ENCODE data around the gene ZNF716. TPM values are rescaled to one million over a fixed set of nuclear protein-coding genes. Genes with fewer than 3 reads are reported as not detected.
"Not testable (repeated sequence)": the region's sequence is repeated elsewhere in the genome, so short reads cannot be mapped to it uniquely, and the experiment has no call there.

The ZNF716 gene
- polyA plus RNA-seq, 1 donor, result 0.12 TPM

DNA sequence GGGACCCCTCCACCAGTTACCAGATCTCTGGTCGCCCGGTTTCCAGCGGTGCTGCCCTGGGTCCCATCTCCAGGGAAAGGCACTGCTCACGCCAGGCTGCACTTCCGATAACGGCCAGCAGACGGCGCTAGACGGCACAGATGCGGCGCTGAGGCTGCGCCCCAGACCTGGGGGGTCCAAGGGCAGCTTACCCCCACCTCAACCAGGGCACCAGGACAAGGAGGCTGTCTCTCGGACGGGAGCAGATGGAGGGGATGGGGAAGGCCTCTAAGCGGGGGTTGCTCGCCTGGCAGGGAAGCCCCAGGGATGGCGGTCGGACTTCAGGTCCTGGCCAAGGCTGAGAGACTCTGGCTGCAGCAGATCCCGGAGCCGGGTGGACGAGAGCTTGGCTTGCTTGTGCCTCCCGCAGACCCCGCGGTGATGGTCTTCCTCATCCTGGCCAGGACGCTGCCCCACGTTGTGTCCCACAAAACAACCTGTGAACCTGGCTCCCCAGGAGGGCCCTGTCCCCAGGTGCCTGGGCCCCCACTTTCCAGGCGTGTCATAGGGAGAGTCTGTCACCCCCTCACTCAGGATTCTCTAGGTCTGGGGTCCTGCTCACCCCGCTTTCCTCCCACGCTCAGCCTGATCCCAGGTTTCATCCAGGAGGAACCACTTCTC, 23.9 kb upstream of the ZNF716 start:
- no peak for DNase-seq

DNA sequence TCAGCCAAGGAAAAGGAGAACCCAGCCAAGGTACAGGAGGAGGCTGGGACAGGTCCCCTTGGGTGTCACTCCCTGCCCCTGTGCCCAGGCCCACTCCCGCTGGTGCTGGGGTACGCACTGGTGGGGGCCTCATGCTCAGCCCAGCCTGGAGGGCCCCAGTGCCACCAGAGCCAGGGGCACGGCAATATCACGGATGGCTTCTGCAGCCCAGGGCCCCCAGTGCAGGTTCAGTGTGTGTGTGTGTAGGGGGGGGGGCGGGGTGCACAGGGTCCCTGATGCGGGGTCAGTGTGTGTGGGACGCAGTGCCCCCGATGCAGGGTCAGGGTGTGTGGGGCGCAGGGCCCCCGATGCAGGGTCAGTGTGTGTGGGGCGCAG, 23.4 kb upstream of the ZNF716 start:
- DNase-seq, result no peak

DNA sequence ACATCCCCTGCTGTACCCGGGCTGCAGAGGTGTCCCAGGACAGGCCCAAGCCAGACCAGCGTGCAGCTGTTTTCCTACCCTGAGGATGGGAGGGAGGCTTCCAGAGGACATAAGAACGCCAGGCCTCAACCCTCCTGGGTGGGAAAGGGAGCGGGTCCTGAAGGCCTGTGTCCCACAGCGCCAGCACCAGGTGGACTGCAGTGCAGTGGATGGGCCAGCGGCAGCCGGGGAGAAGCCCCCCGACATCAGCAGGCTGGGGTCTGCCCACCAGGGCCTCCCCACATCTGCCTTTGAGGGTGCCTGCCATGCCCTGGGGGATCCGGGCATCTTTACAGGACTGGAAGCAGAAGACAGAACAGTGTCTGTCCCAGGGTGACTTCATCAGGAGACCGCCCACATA, 22.8 kb upstream of the ZNF716 start:
- DNase-seq, result no peak

DNA sequence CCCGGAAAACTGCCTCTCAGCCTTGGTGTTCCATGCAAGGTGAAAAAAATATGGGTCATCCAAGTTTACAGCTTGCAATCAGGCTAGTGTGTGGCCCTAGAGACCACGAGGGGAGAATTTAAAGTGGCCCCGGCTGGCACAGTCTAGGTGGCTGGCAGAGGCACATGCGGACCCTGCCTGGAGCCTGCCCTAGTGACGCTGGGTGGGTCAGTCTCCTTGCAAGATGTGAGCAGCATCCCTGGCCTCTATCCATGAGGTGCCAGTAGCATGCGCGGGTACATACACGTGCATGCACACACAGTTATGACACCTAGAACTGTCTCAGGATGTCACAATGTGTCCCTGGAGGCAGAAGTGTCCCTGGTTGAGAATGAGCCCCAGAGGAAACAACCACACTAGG, 22.4 kb upstream of the ZNF716 start:
- DNase-seq, result no peak

DNA sequence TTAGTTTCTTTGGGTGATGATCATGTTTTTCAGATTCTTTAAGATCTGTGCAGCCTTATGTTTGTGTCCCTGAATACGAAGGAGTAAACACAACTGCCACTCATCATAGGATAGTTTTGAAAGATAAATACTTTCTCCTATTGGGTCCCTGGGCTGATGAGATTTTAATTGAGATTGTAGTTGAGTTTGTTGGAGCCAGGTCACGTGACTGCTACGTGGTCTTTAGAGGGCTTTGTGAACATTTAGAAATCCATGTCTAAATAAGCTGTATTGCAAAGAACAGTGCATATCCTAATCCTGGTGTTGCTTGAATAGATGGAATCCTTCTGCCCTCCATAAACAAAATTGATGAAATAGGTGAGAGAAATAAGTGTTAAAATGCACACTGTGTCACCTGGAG, 17.4 kb upstream of the ZNF716 start:
- no peak for DNase-seq

DNA sequence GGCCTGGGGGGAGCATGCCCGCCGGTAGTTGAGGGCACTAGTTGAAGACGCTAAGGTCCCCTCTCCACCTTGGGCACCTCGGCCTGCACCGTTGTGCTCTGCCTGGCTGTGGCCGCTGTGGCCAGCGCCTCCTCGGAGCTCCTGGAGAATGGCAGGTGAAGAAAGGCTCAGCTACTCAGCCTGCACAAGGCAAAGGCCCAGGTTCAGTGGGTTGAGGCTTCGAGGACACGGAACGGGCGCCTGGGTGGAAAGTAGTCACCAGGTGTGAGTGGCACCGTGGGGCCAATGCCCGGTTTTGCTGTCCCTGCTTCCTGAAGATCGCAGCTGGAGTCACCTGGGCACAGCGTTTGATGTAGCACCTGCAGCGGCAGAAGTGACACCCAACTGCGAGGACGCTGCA, 12.4 kb upstream of the ZNF716 start:
- DNase-seq, result no peak

DNA sequence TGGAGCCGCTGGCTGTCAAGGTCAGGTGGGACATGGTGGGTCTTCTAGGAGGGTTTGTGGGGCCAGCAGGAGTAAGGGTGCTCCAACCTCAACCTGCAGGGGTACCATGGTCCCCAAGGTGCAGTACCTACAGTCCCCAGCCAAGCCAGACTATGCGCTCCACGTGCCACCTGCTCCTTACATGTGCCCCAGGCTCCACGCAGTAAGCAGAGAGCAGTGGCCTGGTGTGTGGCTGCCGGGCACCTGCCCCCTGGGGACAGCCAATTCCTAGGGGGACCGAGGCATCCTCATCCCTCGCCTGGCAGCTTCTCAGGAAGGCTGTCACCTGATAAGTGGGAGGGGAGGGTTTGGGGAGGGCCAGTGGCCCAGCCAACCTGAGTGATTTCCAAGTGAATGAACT, 11.7 kb upstream of the ZNF716 start:
- no peak for DNase-seq

DNA sequence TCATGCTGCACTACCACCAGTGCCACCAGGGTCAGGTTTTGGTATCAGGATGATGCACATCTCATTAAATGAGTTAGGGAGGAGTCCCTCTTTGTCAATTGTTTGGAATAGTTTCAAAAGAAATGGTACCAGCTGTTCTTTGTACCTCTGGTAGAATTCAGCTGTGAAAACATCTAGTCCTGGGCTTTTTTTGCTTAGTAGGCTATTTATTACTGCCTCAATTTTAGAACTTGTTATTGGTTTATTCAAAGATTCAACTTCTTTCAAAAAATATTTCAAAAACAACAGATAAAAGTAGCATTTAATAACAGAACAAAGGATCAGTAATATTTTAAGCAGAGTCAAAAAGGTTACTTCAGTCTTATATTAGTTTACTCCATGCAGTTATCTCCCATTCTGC, 6.4 kb upstream of the ZNF716 start:
- no peak for DNase-seq

DNA sequence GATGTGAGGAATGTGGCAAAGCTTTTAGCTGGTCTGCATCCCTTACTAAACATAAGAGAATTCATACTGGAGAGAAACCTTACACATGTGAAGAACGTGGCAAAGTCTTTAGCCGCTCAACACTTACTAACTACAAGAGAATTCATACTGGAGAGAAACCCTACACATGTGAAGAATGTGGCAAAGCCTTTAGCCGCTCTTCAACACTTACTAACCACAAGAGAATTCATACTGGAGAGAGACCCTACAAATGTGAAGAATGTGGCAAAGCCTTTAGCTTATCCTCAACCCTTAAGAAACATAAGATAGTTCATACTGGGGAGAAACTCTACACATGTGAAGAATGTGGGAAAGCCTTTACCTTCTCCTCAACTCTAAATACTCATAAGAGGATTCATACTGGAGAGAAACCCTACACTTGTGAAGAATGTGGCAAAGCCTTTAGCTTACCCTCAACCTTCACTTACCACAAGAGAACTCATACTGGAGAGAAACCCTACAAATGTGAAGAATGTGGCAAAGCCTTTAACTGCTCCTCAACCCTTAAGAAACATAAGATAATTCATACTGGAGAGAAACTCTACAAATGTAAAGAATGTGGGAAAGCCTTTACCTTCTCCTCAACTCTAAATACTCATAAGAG, 19.3 kb downstream of the ZNF716 start:
- not testable (repeated sequence) for DNase-seq

DNA sequence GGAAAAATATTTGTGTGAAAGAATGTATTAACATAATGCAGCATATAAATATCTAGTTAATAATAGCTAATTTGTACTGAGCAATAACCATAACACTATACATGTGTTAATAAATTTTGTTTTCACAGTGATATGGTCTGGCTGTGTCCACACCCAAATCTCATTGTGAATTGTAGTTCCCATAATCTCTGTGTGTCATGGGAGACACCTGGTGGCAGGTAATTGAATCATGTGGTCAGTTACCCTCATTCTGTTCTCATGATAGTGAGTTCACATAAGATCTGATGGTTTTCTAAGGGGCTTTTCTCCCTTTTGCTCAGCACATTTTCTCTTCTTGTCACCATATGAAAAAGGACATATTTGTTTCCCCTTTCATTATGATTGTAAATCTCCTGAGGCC, 30.3 kb downstream of the ZNF716 start:
- DNase-seq, result not testable (repeated sequence)

DNA sequence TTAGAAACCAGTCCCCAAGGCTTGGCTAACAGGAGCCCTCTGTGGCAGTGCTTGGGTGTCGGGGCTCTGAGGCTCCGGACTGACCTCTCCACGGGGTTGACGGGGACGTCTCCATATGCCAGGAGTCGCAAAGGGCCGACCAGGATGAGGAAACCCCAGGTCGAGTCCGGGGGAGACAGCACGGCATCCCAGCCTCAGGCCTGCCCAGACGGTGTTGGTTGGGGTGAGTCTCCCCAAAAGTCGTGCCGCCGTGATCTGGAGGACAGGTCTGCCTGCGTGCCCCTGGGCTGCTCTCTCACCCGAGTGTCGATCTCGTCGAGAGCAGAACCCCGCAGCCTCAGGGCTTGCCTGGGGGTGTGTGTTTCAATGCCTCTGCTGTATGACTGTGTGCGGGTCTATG, 35.0 kb downstream of the ZNF716 start:
- DNase-seq, result not testable (repeated sequence)

DNA sequence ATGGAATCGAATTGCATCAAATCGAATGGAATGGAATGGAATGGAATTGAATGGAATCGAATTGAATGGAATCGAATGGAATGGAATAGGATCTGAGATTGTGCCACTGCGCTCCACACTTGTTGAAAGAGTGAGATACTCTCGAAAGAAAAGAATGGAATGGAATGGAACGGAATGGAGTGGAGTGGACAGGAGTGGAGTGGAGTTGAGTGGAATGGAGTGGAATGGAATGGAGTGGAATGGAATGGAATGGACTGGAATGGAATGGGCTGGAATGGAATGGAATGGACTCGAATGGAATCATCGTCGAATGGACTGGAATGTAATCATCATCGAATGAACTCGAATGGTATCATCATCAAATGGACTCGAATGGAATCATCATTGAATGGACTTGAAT, 38.0 kb downstream of the ZNF716 start:
- no peak for DNase-seq

DNA sequence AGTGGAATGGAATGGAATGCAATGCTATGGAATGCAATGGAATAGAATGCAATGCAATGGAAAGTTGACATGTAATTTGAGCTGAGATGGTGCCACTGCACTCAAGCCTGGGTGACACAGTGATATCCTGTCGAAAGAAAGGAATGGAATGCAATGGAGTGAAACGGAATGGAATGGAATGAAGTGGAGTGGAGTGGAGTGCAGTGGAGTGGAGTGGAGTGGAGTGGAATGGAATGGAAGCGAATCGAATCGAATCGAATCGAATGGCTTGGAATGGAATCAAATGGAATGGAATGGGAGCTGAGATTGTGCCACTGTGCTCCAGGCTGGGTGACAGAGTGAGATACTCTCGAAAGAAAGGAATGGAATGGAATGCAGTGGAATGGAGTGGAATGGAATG, 45.1 kb downstream of the ZNF716 start:
- DNase-seq, result not testable (repeated sequence)

DNA sequence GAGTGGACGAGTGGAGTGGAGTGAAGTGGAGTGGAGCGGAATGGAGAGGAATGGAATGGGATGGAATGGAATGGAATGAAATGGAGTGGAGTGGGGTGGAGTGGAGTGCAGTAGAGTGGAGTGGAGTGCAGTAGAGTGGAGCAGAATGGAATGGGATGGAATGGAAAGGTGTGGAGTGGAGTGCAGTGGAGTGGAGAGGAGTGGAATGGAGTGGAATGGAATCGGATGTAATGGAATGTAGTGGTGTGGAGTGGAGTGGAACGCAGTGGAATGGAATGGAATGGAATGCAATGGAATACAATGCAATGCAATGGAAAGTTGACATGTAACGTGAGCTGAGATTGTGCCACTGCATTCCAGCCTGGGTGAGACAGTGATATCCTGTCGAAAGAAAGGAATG, 46.4 kb downstream of the ZNF716 start:
- DNase-seq, result no peak

DNA sequence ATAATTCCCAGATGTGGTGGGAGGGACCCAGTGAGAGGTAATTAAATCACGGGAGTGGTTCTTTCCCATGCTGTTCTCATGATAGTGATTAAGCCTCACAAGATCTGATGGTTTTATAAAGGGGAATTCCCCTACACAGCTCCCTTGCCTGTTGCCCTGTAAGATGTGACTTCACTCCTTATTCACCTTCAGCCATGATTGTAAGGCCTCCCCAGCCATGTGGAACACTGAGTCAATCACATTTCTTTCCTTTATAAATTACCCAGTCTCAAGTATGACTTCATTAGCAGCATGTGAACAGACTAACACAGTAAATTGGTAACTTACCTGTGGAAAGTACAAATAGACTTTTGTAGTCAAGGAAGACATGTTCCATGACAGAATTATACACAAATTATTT, 55.2 kb downstream of the ZNF716 start:
- no peak for DNase-seq

Measured in left kidney (tissue), 2 donors.